H1 (cell line): ENCODE measurements around the gene ARMC5. TPM values are rescaled to one million over a fixed set of nuclear protein-coding genes. Genes with fewer than 3 reads are reported as not detected.
A peak's percentile ranks its signal among the peaks of the same experiment; 100 is the strongest.

ENCODE experiments used
- BCL11A ChIP-seq, 2 experiments: IDR thresholded peaks; one replicate each; pipeline ENCODE4 v1.6.1; 2011; ENCODE audit warnings: low read depth in 2 of 2, low read length in 2 of 2, mild to moderate bottlenecking in 2 of 2
- CBX8 ChIP-seq: fragments of 300-800, 300-1000 bp; sonication (generic); IDR thresholded peaks from 2 replicates; pipeline ENCODE4 v1.7.1; 2016; ENCODE audit warnings: low read depth, low read length, borderline replicate concordance
- CEBPB ChIP-seq: IDR thresholded peaks from 2 replicates; pipeline ENCODE4 v1.6.1; 2012; ENCODE audit warnings: low read depth, low read length
- CHD1 ChIP-seq: IDR thresholded peaks from 2 replicates; pipeline ENCODE4 v1.6.1; 2012; ENCODE audit warnings: low read depth, low read length, improper control_type of control experiment
- CHD2 ChIP-seq: IDR thresholded peaks from 2 replicates; pipeline ENCODE4 v1.6.1; 2012; ENCODE audit warnings: low read length, improper control_type of control experiment
- CREB1 ChIP-seq: IDR thresholded peaks from 2 replicates; pipeline ENCODE4 v1.6.1; 2012; ENCODE audit warnings: inconsistent platforms
- EP300 ChIP-seq, 2 experiments: IDR thresholded peaks; 1 replicate in 1 of 2; 2 replicates in 1 of 2; pipeline ENCODE4 v1.6.1; 2011 to 2012; ENCODE audit warnings: low read depth in 2 of 2, low read length in 2 of 2, mild to moderate bottlenecking in 2 of 2, borderline replicate concordance in 1 of 2, inconsistent platforms in 1 of 2, moderate library complexity in 1 of 2
- HDAC6 ChIP-seq: IDR thresholded peaks from one replicate; pipeline ENCODE4 v1.7.1; 2012; ENCODE audit warnings: low read depth, mild to moderate bottlenecking, inconsistent platforms, low read length, moderate library complexity
- JUN ChIP-seq: IDR thresholded peaks from 2 replicates; pipeline ENCODE4 v1.6.1; 2011; ENCODE audit warnings: low read depth, mild to moderate bottlenecking, improper control_type of control experiment, low read length
- NRF1 ChIP-seq: IDR thresholded peaks from 2 replicates; pipeline ENCODE4 v1.6.1; 2011; ENCODE audit warnings: mild to moderate bottlenecking, low read depth, low read length, improper control_type of control experiment
- RBBP5 ChIP-seq: IDR thresholded peaks from 2 replicates; pipeline ENCODE4 v1.7.1; 2012; ENCODE audit warnings: low read depth, mild to moderate bottlenecking, inconsistent platforms, low read length, moderate library complexity, borderline replicate concordance
- RXRA ChIP-seq: IDR thresholded peaks from 2 replicates; pipeline ENCODE4 v1.6.1; 2011; ENCODE audit warnings: low read depth, mild to moderate bottlenecking, low read length, moderate library complexity; ENCODE audit not compliant: insufficient read depth
- SAP30 ChIP-seq: fragments of 300-600 bp; sonication (generic); IDR thresholded peaks from 2 replicates; pipeline ENCODE4 v1.7.1; 2012; ENCODE audit warnings: low read length, moderate library complexity, mild to moderate bottlenecking, inconsistent platforms; ENCODE audit not compliant: insufficient read depth, insufficient replicate concordance
- SUZ12 ChIP-seq: fragments of 200-600 bp; sonication (generic); IDR thresholded peaks from 2 replicates; pipeline ENCODE4 v1.6.1; 2012; ENCODE audit warnings: mild to moderate bottlenecking, inconsistent platforms, low read length, moderate library complexity, mixed read lengths
- TBP ChIP-seq: IDR thresholded peaks from 2 replicates; pipeline ENCODE4 v1.6.1; 2011; ENCODE audit warnings: low read depth, low read length, improper control_type of control experiment
- YY1 ChIP-seq: IDR thresholded peaks from 2 replicates; pipeline ENCODE4 v1.6.1; 2011; ENCODE audit warnings: low read depth, mild to moderate bottlenecking, low read length
- ZNF274 ChIP-seq: IDR thresholded peaks from 2 replicates; pipeline ENCODE4 v1.7.0; 2012; ENCODE audit warnings: low read length, borderline replicate concordance; ENCODE audit errors: extremely low read depth
- polyA plus RNA-seq, 7 experiments: library from polyadenylated mRNA; depleted of rRNA in 3 of 7; stranded (reverse) in 5 of 7; unstranded in 2 of 7; fragments of >200 nt in 5 of 7; fragments of 200-250 nt in 2 of 7; gene quantifications; 1 replicate in 5 of 7; 2 replicates in 1 of 7; 4 replicates in 1 of 7; pipeline versions ENCODE4 v1.2.1 to v1.2.3, GENCODE V29; 2011 to 2013; ENCODE audit warnings: missing spikeins in 2 of 7, mixed read lengths in 2 of 7
- total RNA-seq: library from RNA; stranded (reverse); fragmentation: NEBNext Ultra II Directional; extraction: Animal tissue kit (Norgen Biotek cat#: 25700); gene quantifications from 2 replicates; pipeline ENCODE4 v1.2.1, GENCODE V29; 2021
- TF ChIP-seq, protein P1 (sequence below), 3 experiments: IDR thresholded peaks; 1 replicate in 2 of 3; 2 replicates in 1 of 3; pipeline versions ENCODE4 v1.5.1 to v1.6.1; 2011; ENCODE audit warnings: low read length in 3 of 3, mild to moderate bottlenecking in 3 of 3, inconsistent platforms in 2 of 3, low read depth in 1 of 3, moderate library complexity in 1 of 3; ENCODE audit not compliant: insufficient read depth in 1 of 3; ENCODE audit errors: control extremely low read depth in 1 of 3
- TF ChIP-seq, protein P2 (sequence below): IDR thresholded peaks from 2 replicates; pipeline ENCODE4 v1.6.1; 2012; ENCODE audit warnings: inconsistent platforms
- TF ChIP-seq, protein P3 (sequence below): IDR thresholded peaks from 2 replicates; pipeline ENCODE4 v1.6.1; 2011; ENCODE audit warnings: low read length, improper control_type of control experiment

Gene ARMC5
- total and polyA plus RNA-seq, 2 of the 8 experiments (the other 6 are each of a cell fraction or from before 2014, with no cell fraction given) = 7.8 to 8.7 TPM

DNA sequence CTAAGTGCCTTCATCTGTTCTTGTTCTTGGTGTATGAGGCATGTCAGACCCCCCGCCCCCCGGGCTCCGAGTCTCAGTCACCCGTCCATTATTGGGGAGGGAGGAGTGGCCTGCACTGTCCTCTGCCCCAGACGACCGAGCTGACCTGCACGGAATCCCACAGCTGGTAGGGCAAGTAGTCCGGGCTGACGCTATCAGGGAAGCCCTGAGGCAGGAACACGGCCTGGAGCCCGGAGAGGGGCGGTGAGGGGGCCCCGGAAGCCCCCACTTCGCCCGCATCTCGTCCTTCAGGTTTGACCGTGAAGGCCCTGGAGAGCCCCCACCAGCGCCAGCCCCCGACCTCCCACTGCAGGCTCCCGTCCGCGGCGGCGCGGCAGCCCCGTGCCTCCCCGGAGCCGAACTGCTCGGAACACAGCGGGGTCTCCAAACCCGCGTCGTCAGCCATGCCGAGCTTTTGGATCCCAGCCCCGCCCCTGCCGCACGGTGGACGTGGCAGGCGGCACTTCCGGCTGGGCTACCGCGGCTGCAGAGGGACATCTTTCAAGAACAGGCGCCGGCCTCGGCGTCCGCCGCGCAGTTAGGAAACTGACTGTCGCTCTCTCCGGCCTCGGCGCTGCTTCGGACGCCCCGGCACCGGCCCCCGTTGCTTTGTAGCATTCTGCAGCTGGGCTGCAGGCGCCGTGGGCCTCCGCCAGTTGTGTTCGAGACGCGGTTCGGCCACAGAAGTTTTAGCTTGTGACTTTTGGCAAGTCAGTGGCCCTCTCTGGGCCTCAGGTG is 48.8 kb downstream of the ARMC5 start, which contains the start of gene RUSF1 (continued):
- TF ChIP-seq TBP (peak; percentile 88), RXRA (no peak), JUN (no peak), HDAC6 (no peak), EP300 (IDR thresholded peaks at IDR 0.05; ENCODE audit: borderline replicate concordance in 1 of 2, low read depth in 2 of 2, low read length in 2 of 2) (peak in 1 of 2 experiments; percentile 9; a peak in 1 of 3 replicates), CREB1 (peak; percentile 60; the same call in 1 of the 2 replicates), BCL11A (IDR thresholded peaks at IDR 0.05; ENCODE audit: low read depth in 2 of 2, low read length in 2 of 2) (no peak), SAP30 (no peak), CHD2 (no peak), CEBPB (no peak), CBX8 (no peak), CHD1 (no peak), NRF1 (no peak), ZNF274 (no peak), SUZ12 (no peak), YY1 (peak; percentile 86), RBBP5 (peak; percentile 74)
- TF ChIP-seq, protein P1, sequence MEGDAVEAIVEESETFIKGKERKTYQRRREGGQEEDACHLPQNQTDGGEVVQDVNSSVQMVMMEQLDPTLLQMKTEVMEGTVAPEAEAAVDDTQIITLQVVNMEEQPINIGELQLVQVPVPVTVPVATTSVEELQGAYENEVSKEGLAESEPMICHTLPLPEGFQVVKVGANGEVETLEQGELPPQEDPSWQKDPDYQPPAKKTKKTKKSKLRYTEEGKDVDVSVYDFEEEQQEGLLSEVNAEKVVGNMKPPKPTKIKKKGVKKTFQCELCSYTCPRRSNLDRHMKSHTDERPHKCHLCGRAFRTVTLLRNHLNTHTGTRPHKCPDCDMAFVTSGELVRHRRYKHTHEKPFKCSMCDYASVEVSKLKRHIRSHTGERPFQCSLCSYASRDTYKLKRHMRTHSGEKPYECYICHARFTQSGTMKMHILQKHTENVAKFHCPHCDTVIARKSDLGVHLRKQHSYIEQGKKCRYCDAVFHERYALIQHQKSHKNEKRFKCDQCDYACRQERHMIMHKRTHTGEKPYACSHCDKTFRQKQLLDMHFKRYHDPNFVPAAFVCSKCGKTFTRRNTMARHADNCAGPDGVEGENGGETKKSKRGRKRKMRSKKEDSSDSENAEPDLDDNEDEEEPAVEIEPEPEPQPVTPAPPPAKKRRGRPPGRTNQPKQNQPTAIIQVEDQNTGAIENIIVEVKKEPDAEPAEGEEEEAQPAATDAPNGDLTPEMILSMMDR (IDR thresholded peaks at IDR 0.05; ENCODE audit: control extremely low read depth in 1 of 3, insufficient read depth in 1 of 3, low read depth in 1 of 3, low read length in 3 of 3) = no peak
- TF ChIP-seq, protein P2, sequence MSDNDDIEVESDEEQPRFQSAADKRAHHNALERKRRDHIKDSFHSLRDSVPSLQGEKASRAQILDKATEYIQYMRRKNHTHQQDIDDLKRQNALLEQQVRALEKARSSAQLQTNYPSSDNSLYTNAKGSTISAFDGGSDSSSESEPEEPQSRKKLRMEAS = peak; percentile 60
- TF ChIP-seq, protein P3, sequence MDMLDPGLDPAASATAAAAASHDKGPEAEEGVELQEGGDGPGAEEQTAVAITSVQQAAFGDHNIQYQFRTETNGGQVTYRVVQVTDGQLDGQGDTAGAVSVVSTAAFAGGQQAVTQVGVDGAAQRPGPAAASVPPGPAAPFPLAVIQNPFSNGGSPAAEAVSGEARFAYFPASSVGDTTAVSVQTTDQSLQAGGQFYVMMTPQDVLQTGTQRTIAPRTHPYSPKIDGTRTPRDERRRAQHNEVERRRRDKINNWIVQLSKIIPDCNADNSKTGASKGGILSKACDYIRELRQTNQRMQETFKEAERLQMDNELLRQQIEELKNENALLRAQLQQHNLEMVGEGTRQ = no peak
